ENCODE data around the gene TAS2R14.

DNA sequence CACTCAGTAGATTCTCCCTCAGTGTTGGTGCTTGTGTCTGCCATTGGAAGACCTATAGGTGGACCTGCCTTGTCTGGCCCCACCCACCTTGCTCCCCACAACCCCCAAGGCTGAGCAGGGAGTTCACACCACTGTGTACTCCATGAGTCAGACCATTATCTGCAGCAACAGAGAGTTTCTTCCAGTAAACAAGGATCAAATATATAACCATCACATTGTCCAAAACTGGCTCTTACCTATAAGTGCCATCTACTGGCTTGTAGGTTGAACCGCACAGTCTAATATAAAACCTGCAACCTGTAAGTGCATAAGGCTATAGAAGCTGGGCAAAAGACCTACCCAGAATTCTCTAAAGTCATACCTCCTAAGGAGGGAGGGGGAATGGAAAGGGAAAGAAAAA lies 37.6 kb downstream of the TAS2R14 start:
- TF ChIP-seq POLR2AphosphoS5 (IDR thresholded peaks at IDR 0.05) (no peak), POLR2A (IDR thresholded peaks at IDR 0.05) (no peak), EP300 (IDR thresholded peaks at IDR 0.05) (no peak)
- TF ChIP-seq, protein P1, sequence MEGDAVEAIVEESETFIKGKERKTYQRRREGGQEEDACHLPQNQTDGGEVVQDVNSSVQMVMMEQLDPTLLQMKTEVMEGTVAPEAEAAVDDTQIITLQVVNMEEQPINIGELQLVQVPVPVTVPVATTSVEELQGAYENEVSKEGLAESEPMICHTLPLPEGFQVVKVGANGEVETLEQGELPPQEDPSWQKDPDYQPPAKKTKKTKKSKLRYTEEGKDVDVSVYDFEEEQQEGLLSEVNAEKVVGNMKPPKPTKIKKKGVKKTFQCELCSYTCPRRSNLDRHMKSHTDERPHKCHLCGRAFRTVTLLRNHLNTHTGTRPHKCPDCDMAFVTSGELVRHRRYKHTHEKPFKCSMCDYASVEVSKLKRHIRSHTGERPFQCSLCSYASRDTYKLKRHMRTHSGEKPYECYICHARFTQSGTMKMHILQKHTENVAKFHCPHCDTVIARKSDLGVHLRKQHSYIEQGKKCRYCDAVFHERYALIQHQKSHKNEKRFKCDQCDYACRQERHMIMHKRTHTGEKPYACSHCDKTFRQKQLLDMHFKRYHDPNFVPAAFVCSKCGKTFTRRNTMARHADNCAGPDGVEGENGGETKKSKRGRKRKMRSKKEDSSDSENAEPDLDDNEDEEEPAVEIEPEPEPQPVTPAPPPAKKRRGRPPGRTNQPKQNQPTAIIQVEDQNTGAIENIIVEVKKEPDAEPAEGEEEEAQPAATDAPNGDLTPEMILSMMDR (IDR thresholded peaks at IDR 0.05): no peak
